Neuronal stem cell (in vitro differentiated cells): ENCODE measurements around the gene RPS2.
A peak's percentile ranks its signal among the peaks of the same experiment; 100 is the strongest.

ENCODE experiments used
- DNase-seq: peaks from one replicate; pipeline ENCODE4 v3.0.0-alpha.2; 2013; ENCODE audit warnings: low spot score
- H2AFZ ChIP-seq: one replicate; pipeline ENCODE4 v1.6.1; 2013; ENCODE audit warnings: mild to moderate bottlenecking, low read length, inconsistent platforms
- H2AK5ac ChIP-seq: 2 replicates; pipeline ENCODE4 v1.6.1; 2013; ENCODE audit warnings: low read depth, mild to moderate bottlenecking, inconsistent platforms, low read length, moderate library complexity, mixed read lengths
- H2BK120ac ChIP-seq: 2 replicates; pipeline ENCODE4 v1.6.1; 2013; ENCODE audit warnings: low read depth, mild to moderate bottlenecking, inconsistent platforms, low read length, moderate library complexity, mixed read lengths
- H2BK12ac ChIP-seq: one replicate; pipeline ENCODE4 v1.6.1; 2013; ENCODE audit warnings: low read length, inconsistent platforms
- H2BK15ac ChIP-seq: 2 replicates; pipeline ENCODE4 v1.6.1; 2013; ENCODE audit warnings: mild to moderate bottlenecking, low read length, inconsistent platforms, mixed read lengths
- H2BK5ac ChIP-seq: one replicate; pipeline ENCODE4 v1.6.1; 2013; ENCODE audit warnings: inconsistent platforms, mild to moderate bottlenecking, low read length, moderate library complexity
- H3K14ac ChIP-seq: one replicate; pipeline ENCODE4 v1.6.1; 2013; ENCODE audit warnings: low read length, inconsistent platforms
- H3K18ac ChIP-seq: 2 replicates; pipeline ENCODE4 v1.6.1; 2013; ENCODE audit warnings: low read length, inconsistent platforms
- H3K23ac ChIP-seq: 2 replicates; pipeline ENCODE4 v1.6.1; 2013; ENCODE audit warnings: low read depth, mild to moderate bottlenecking, mixed read lengths, low read length, inconsistent platforms; ENCODE audit not compliant: poor library complexity
- H3K27ac ChIP-seq: replicated peaks from 3 replicates; pipeline ENCODE4 v1.5.1; 2013; ENCODE audit warnings: low read length, inconsistent platforms
- H3K27me3 ChIP-seq, 3 experiments: 2 replicates each; pipeline ENCODE4 v1.6.1; 2013; ENCODE audit warnings: low read length in 3 of 3, mild to moderate bottlenecking in 2 of 3, inconsistent platforms in 1 of 3, low read depth in 1 of 3, mixed read lengths in 1 of 3, moderate library complexity in 1 of 3; ENCODE audit not compliant: control insufficient read depth in 3 of 3, insufficient read depth in 3 of 3
- H3K36me3 ChIP-seq, 2 donors: replicated peaks in 1 of 2; 2 replicates each; pipeline ENCODE4 v1.6.1; 2013; ENCODE audit warnings: low read length in 2 of 2; ENCODE audit not compliant: control insufficient read depth in 2 of 2, insufficient read depth in 2 of 2
- H3K4ac ChIP-seq: 2 replicates; pipeline ENCODE4 v1.6.1; 2013; ENCODE audit warnings: inconsistent platforms, mild to moderate bottlenecking, low read length, moderate library complexity
- H3K4me1 ChIP-seq, 2 donors: 1 replicate in 1 of 2; 2 replicates in 1 of 2; pipeline ENCODE4 v1.6.1; 2013; ENCODE audit warnings: low read length in 2 of 2, low read depth in 1 of 2; ENCODE audit not compliant: control insufficient read depth in 2 of 2, insufficient read depth in 1 of 2
- H3K4me2 ChIP-seq: one replicate; pipeline ENCODE4 v1.6.1; 2013; ENCODE audit warnings: mild to moderate bottlenecking, low read length, inconsistent platforms; ENCODE audit not compliant: insufficient read depth, poor library complexity, severe bottlenecking
- H3K4me3 ChIP-seq, 2 donors: 2 replicates each; pipeline ENCODE4 v1.5.1; 2013; ENCODE audit warnings: low read length in 2 of 2, mild to moderate bottlenecking in 2 of 2, inconsistent platforms in 1 of 2, moderate library complexity in 1 of 2
- H3K79me1 ChIP-seq: one replicate; pipeline ENCODE4 v1.6.1; 2013; ENCODE audit warnings: low read depth, mild to moderate bottlenecking, inconsistent platforms, low read length, moderate library complexity
- H3K9ac ChIP-seq: one replicate; pipeline ENCODE4 v1.6.1; 2013; ENCODE audit warnings: mild to moderate bottlenecking, low read depth, low read length, inconsistent platforms; ENCODE audit not compliant: poor library complexity
- H3K9me3 ChIP-seq, 2 donors: replicated peaks in 1 of 2; 2 replicates each; pipeline versions ENCODE3 to v1.6.1; 2013; ENCODE audit warnings: low read length in 2 of 2, mild to moderate bottlenecking in 2 of 2, inconsistent platforms in 1 of 2, low read depth in 1 of 2, mixed read lengths in 1 of 2, moderate library complexity in 1 of 2; ENCODE audit not compliant: control insufficient read depth in 2 of 2, insufficient read depth in 1 of 2
- H4K8ac ChIP-seq: one replicate; pipeline ENCODE4 v1.6.1; 2013; ENCODE audit warnings: low read depth, mild to moderate bottlenecking, inconsistent platforms, low read length, moderate library complexity
- H4K91ac ChIP-seq: one replicate; pipeline ENCODE4 v1.6.1; 2013; ENCODE audit warnings: low read length, low read depth, mild to moderate bottlenecking, inconsistent platforms; ENCODE audit not compliant: poor library complexity
- whole genome bisulfite sequencing, 2 donors: extraction: QIAGEN DNeasy Blood & Tissue Kit; methylation state at CpG; one replicate each; pipeline ENCODE4 v1.1.7; 2013; ENCODE audit warnings: missing lambda C conversion rate in 2 of 2, mixed read lengths in 1 of 2; ENCODE audit not compliant: insufficient read length in 2 of 2, insufficient replicate concordance in 1 of 2; ENCODE audit errors: extremely low coverage in 2 of 2; 5-methylcytosine and 5-hydroxymethylcytosine counted together

Gene RPS2

GRCh38 chr16:1917056-1917664 lies 47.5 kb downstream of the RPS2 start:
- Histone ChIP-seq H2BK12ac (no peak overlapping the region), H3K4me2 (peak overlapping the region; percentile 89), H3K36me3 (no peaks in the 10 kb centered on the region), H3K23ac (peak overlapping the region; percentile 82), H4K91ac (no peak overlapping the region), H3K79me1 (peaks cover 5% of the 10 kb centered on the region), H3K14ac (no peak overlapping the region), H2BK5ac (no peak overlapping the region), H3K4ac (no peak overlapping the region), H2BK120ac (no peak overlapping the region), H2AFZ (no peak overlapping the region), H3K27ac (no peak overlapping the region), H3K27me3 (peaks cover 26 to 87% (median 46%) of the 10 kb centered on the region in 3 experiments), H3K4me1 (peaks cover 18 to 40% of the 10 kb centered on the region in 2 donors), H2BK15ac (peak overlapping the region; percentile 6), H2AK5ac (peak overlapping the region; percentile 16), H3K18ac (peak overlapping the region; percentile 78), H4K8ac (no peak overlapping the region), H3K9ac (no peak overlapping the region), H3K9me3 (no peaks in the 10 kb centered on the region), H3K4me3 (no peak overlapping the region)
- no CpG with 5 or more reads among the region's 22 CpGs for WGBS, 2 donors
- DNase-seq = no peak

GRCh38 chr16:1916640-1916990 lies 48.0 kb downstream of the RPS2 start:
- Histone ChIP-seq H2BK12ac (no peak overlapping the region), H3K36me3 (no peaks in the 10 kb centered on the region), H3K4ac (no peak overlapping the region), H3K4me3 (no peak overlapping the region), H3K27me3 (peaks cover 26 to 89% (median 45%) of the 10 kb centered on the region in 3 experiments), H3K4me2 (no peak overlapping the region), H4K8ac (no peak overlapping the region), H3K27ac (no peak overlapping the region), H2BK5ac (no peak overlapping the region), H2BK120ac (no peak overlapping the region), H3K9me3 (no peaks in the 10 kb centered on the region), H4K91ac (no peak overlapping the region), H3K9ac (no peak overlapping the region), H3K14ac (no peak overlapping the region), H3K79me1 (peaks cover 5% of the 10 kb centered on the region), H3K4me1 (peaks cover 18 to 40% of the 10 kb centered on the region in 2 donors), H2AFZ (no peak overlapping the region), H3K18ac (no peak overlapping the region), H2AK5ac (peak overlapping the region; percentile 85), H2BK15ac (no peak overlapping the region), H3K23ac (no peak overlapping the region)
- WGBS, 2 donors = no CpG with 5 or more reads among the region's 5 CpGs
- no peak for DNase-seq

- Histone ChIP-seq H4K8ac (no peak overlapping the region), H3K4me2 (no peak overlapping the region), H2BK15ac (peak overlapping the region; percentile 8), H3K18ac (peak overlapping the region; percentile 84), H3K27ac (no peak overlapping the region), H3K36me3 (no peaks in the 10 kb centered on the region), H2AFZ (no peak overlapping the region), H3K27me3 (peaks cover 26 to 85% (median 41%) of the 10 kb centered on the region in 3 experiments), H3K9me3 (no peaks in the 10 kb centered on the region), H4K91ac (no peak overlapping the region), H3K79me1 (peaks cover 5% of the 10 kb centered on the region), H2AK5ac (peak overlapping the region; percentile 85), H3K4me3 (no peak overlapping the region), H3K23ac (no peak overlapping the region), H2BK120ac (no peak overlapping the region), H2BK5ac (no peak overlapping the region), H3K4ac (no peak overlapping the region), H3K4me1 (peaks cover 15 to 40% of the 10 kb centered on the region in 2 donors), H3K9ac (no peak overlapping the region), H2BK12ac (peak overlapping the region; percentile 68), H3K14ac (no peak overlapping the region)
- no CpG with 5 or more reads among the region's 25 CpGs for WGBS, 2 donors
- DNase-seq = no peak
Measured at GRCh38 chr16:1915732-1916639, 48.6 kb downstream of the RPS2 start.

GRCh38 chr16:1914988-1915387 lies 49.6 kb downstream of the RPS2 start:
- peak overlapping the region; percentile 87 for H2BK5ac ChIP-seq
- H3K27ac ChIP-seq = no peak overlapping the region
- H3K4ac ChIP-seq = no peak overlapping the region
- H4K91ac ChIP-seq = no peak overlapping the region
- no peak overlapping the region for H3K9ac ChIP-seq
- H4K8ac ChIP-seq = no peak overlapping the region
- WGBS, 2 donors = no CpG with 5 or more reads among the region's 8 CpGs
- H2BK12ac ChIP-seq = no peak overlapping the region
- DNase-seq = no peak
- no peaks in the 10 kb centered on the region for H3K9me3 ChIP-seq
- peak overlapping the region; percentile 92 for H2AK5ac ChIP-seq
- H2BK15ac ChIP-seq = peak overlapping the region; percentile 92
- H2AFZ ChIP-seq = no peak overlapping the region
- H3K18ac ChIP-seq = peak overlapping the region; percentile 60
- peaks cover 12 to 39% of the 10 kb centered on the region in 2 donors for H3K4me1 ChIP-seq
- no peak overlapping the region for H3K4me2 ChIP-seq
- H3K23ac ChIP-seq = no peak overlapping the region
- no peak overlapping the region for H3K14ac ChIP-seq
- H3K79me1 ChIP-seq = peaks cover 5% of the 10 kb centered on the region
- H2BK120ac ChIP-seq = no peak overlapping the region
- H3K27me3 ChIP-seq = peaks cover 22 to 75% (median 33%) of the 10 kb centered on the region in 3 experiments
- no peaks in the 10 kb centered on the region for H3K36me3 ChIP-seq
- no peak overlapping the region for H3K4me3 ChIP-seq
